ENCODE results near the gene USP22.
"Not testable (repeated sequence)": the region's sequence is repeated elsewhere in the genome, so short reads cannot be mapped to it uniquely, and the experiment has no call there.

Gene USP22

GRCh38 chr17:20986767-20987510 is 55.9 kb downstream of the USP22 start:
- DNase-seq: no peak

GRCh38 chr17:20983359-20983637 is 59.5 kb downstream of the USP22 start:
- no peak for DNase-seq

DNA sequence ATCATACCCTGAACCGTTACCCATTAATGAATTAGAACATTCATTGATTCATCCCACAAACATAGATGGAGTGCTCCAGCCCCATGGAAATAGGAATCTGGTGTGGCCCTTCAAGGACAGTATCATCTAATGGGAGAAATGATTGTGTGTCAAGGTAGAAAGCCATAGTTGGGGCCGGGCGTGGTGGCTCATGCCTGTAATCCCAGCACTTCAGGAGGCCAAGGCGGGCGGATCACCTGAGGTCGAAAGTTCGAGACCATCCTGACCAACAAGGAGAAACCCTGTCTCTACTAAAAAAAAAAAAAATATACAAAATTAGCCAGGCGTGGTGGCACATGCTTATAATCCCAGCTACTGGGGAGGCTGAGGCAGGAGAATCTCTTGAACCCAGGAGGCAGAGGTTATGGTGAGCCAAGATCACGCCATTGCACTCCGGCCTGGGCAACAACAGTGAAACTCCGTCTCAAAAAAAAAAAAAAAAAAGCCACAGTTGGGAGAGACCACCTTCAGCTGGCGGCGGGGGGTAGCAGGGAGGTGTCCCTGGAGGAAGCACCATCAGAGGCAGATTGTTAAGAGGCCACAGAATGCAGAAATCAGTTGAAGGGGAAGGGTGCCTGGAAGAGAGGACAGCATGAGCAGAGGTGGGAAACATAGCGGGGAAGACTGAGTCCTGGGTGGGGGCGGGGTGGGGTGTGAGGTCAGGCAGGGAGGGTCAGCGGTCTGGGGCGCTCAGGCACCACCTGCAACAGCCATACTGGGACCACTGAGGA is 60.0 kb downstream of the USP22 start:
- DNase-seq: no peak

DNA sequence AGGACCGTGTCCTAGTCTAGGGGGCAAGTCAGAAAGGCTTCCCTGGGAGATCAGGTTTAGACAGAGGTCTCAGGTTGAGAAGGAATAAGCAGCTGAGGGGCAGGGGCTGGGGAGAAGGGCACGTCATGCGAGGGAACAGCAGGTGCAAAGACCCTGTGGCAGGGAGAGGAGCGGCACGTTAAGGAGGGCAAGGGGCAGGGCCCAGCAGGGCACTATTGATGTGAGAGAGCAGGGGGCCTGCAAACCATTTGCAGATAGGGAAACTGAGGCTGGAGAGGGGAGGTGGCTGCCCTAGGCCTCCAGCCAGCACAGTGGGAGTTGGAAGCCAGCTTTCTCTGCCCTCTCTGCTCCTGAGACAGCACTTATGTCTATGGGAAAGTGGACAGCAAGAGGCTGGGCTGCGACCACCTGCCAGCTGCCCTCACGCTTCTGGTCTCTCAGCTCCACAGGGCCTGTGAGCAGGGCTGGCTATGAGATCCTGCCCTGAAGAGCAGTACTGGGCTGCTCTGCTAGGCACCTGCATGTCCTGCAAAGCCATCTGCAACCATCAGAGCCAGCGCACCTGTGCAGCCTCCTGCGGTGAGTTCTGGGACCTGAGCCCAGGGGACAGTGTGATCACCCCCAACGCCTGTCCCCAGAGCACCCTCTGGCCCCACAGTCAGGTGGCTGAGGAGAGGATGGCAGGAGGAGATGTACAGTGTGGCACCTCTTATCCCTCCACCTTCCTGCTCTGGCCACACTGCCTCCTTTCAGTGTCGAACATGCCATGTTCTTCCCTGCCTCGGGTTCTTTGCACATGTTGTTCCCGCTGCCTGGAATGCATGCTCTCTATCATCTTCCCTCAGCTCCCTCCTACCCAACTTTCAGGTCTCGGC is 61.5 kb downstream of the USP22 start:
- no peak for DNase-seq

GRCh38 chr17:20979792-20980083 is 63.1 kb downstream of the USP22 start:
- no peak for DNase-seq

DNA sequence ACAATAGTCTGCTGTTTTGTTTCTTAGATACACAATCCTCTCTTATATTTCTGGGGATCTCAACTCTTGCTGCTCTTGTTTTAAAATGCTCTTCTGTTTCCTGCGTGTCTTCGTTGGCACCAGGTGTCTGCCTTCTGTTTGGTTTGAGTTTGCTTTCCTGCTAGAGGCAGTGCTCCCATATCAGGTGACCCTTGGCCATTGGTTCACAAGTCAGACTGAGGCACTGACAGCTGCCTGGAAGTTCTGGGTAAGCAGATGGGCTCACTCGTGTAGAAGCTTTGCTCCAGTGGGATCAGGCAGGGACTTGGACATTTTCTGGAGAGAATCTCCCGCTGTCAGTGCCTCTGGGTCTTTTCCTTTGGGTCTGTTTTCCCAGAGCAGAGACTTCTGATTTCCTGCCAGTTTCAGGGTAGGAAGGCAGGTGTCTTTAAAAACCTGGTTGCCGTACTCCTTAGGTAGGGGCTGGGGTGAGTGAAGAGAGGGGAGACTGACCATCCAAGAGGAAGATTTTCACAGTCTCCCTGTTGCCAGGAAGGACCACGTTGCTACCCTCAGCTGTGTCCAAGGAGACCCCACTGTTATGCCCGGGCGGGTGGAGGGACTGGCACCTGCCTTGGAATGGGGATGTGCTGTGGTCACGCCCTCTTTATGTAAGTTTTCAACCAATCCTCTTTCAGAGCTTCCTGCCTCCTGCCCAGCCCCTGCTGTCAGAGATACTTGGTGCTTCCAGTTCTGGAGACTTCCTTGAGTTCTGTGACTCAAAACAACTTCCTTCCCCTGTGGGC is 63.6 kb downstream of the USP22 start:
- DNase-seq: not testable (repeated sequence)

- DNase-seq: not testable (repeated sequence)
Measured at GRCh38 chr17:20977609-20978253, 65.1 kb downstream of the USP22 start.

DNA sequence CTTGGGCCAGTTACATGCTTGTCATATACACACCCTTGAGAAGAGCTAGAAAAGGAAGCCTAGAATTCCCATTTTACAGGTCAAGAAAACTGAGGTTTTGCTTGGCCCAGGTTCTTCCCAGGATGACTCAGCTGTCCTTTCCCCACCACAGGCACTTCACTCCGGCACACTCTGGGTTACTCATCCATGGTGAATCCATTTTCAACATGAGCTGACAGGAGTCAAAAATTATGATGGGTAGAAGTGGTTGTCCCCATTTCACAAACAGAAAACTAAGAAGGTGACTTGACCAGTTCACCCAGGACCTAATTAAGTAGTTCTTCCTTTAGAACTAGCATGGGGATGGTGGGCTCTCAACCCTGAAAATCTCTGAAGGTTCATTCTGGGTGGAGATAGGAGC is 67.2 kb downstream of the USP22 start:
- no peak for DNase-seq

DNA sequence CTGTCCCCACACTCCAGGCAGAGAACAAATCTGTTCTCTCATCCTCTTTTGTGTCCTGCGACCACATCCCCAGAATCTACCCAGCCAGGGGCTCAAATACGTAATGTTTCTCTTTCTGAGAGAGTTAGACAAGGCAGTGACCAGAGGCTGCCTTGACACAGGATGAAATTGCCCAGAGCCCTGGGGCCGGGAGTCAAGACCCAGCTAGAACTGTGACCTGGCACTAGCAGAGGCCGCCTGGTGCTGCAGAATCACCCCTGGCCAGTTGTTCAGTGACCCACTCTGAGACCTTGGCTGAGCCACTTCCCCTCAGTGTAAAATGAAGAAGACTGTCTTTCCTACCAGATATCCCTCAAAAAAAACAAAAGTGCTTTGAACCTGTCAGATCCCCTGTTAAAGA is 72.5 kb downstream of the USP22 start:
- DNase-seq: no peak

GRCh38 chr17:20968913-20969616 is 73.7 kb downstream of the USP22 start:
- no peak for DNase-seq

- no peak for DNase-seq
Measured at GRCh38 chr17:20967776-20968175, 75.0 kb downstream of the USP22 start.

DNA sequence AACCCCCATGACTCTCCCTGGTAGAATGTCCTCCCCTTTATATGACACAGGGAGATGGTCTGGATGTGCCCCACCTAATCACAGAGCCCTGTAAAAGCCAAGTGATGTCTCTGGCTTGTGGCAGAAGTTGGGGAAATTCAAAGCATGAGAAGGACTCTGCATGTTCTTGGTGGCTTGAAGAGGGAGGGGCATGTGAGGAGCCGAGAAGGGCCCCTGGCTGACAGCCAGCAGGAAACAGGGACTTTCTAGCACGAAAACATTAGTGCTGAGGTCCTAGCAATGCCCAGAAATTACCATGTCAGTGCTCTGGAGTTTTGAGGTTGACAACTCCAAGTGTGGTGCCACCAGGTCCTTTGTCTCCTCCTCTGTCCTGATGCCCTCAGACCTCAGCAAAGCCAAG is 75.9 kb downstream of the USP22 start:
- DNase-seq: no peak

DNA sequence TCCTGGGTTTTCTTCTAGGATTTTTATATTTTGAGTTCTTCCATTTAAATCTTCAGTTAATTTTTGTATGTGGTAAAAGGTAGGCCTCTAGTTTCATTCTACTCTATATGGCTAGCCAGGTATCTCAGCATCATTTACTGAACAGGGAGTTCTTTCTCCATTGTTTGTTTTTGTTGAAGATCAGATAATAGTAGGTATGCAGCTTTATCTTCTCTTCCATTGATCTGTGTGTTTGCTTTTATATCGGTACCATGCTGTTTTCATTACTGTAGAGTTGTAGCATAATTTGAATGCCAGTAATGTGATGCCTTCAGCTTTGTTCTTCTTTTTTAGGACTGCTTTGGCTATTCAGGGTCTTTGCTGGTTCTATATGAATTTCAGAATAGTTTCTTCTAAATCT is 77.3 kb downstream of the USP22 start:
- no peak for DNase-seq

GRCh38 chr17:20961586-20961985 is 81.2 kb downstream of the USP22 start:
- no peak for DNase-seq

DNA sequence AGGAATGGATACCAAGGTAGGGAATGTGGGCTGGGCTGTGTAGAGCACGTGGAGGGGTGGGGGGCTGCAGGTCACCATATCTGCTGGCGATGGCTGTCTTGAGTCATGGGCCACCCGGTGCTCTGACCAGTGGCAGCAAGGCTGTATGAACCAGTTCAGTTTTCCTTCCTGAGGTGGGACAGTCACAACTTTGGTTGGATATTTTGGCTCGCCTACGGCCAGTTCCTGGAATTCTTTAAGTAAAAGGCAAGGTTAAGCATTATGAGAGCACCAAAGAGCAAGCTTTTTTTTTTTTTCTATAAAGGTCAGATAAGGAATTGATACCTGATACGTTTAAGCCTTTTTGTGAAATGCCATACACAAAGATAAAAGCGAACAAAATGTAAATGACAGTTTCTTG is 81.9 kb downstream of the USP22 start:
- no peak for DNase-seq

- DNase-seq: no peak
Measured at GRCh38 chr17:20955427-20956323, 87.1 kb downstream of the USP22 start.

GRCh38 chr17:20954794-20955193 is 88.0 kb downstream of the USP22 start:
- DNase-seq: no peak

DNA sequence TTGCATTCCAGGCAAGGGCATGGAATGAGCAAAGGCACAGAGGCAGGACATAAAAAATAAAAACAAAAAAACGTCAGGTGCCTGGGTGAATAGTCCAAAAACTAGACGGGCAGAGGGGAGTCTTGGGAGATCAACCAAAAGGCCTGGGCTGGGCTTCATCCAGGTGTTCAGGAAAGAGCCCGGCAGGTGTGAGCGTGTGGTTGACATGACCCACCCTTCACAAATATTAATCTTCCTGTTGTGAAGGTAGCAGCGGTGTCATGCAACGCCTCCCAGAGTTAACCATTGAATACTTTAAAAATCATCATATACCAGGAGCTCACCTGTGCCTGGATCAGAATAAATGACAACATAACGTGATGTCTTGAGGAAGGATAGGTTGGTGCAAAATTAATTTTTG is 90.6 kb downstream of the USP22 start:
- no peak for DNase-seq

Measured in DMS79 treated with DMSO at 0.1 percent for 48 hours (cell line).